ENCODE data around the gene THOP1.

DNA sequence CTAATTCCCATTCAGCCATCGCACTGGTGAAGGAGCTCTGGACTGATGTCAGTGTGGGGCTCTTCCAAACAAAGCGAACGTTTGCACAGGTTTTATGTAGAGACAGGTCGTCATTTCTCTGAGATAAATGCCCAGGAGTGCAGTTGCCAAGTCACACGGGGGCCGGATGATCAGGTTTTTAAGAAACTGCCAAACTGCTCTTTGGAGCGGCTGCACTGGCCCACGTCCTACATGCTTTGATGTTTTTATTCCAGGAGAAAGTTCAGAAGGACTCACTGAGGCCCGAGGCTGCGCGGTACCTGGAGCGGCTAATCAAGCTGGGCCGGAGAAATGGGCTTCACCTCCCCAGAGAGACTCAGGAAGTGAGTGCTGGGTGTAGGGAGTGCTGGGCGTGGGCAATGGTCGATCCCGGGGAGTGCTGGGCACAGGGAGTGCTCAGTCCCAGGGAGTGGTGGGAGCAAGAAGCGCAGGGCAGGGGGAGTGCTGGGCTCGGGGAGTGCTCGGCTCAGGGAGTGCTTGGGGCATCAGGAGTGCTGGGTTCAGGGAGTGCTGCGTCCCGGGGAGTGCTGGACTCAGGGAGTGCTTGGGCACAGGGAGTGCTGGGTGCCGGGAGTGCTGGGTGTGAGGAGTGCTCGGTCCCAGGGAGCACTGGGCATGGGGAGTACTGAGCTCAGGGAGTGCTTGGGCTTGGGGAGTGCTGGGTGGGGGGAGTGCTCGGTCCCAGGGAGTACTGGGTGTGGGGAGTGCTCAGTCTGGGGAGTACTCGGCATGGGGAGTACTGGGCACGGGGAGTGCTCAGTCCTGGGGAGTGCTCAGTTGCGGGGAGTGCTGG, 10.7 kb downstream of the THOP1 start:
- TF ChIP-seq, protein P1, sequence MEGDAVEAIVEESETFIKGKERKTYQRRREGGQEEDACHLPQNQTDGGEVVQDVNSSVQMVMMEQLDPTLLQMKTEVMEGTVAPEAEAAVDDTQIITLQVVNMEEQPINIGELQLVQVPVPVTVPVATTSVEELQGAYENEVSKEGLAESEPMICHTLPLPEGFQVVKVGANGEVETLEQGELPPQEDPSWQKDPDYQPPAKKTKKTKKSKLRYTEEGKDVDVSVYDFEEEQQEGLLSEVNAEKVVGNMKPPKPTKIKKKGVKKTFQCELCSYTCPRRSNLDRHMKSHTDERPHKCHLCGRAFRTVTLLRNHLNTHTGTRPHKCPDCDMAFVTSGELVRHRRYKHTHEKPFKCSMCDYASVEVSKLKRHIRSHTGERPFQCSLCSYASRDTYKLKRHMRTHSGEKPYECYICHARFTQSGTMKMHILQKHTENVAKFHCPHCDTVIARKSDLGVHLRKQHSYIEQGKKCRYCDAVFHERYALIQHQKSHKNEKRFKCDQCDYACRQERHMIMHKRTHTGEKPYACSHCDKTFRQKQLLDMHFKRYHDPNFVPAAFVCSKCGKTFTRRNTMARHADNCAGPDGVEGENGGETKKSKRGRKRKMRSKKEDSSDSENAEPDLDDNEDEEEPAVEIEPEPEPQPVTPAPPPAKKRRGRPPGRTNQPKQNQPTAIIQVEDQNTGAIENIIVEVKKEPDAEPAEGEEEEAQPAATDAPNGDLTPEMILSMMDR (IDR thresholded peaks at IDR 0.05; ENCODE audit: insufficient read depth, low read length) = no peak
- TF ChIP-seq GABPA (IDR thresholded peaks at IDR 0.05; ENCODE audit: low read depth) (no peak), POLR2AphosphoS5 (IDR thresholded peaks at IDR 0.05; ENCODE audit: low read depth) (no peak)

Measured in HL-60 (cell line).